Fibroblast of the aortic adventitia (primary cell): ENCODE results near the gene OR10G3. TPM values are rescaled to one million over a fixed set of nuclear protein-coding genes. Genes with fewer than 3 reads are reported as not detected.

Experiments
- DNase-seq: peaks from one replicate; pipeline ENCODE4 v3.0.0-alpha.2; 2010; ENCODE audit warnings: low read depth
- H3K4me3 ChIP-seq: 2 replicates; pipeline ENCODE4 v1.5.1; 2011; ENCODE audit warnings: low read depth, mild to moderate bottlenecking, control low read depth, low read length, moderate library complexity
- CTCF ChIP-seq: IDR thresholded peaks from 2 replicates; pipeline ENCODE4 v1.5.1; 2011; ENCODE audit warnings: mild to moderate bottlenecking, low read length, control low read depth, inconsistent platforms; ENCODE audit not compliant: insufficient read depth
- total RNA-seq: library from RNA; depleted of rRNA; stranded (reverse); fragments of >200 nt; gene quantifications from 2 replicates; pipeline ENCODE4 v1.2.3, GENCODE V29; 2012; ENCODE audit warnings: low replicate concordance

OR10G3 gene
- total RNA-seq, 1 donor: not detected

DNA sequence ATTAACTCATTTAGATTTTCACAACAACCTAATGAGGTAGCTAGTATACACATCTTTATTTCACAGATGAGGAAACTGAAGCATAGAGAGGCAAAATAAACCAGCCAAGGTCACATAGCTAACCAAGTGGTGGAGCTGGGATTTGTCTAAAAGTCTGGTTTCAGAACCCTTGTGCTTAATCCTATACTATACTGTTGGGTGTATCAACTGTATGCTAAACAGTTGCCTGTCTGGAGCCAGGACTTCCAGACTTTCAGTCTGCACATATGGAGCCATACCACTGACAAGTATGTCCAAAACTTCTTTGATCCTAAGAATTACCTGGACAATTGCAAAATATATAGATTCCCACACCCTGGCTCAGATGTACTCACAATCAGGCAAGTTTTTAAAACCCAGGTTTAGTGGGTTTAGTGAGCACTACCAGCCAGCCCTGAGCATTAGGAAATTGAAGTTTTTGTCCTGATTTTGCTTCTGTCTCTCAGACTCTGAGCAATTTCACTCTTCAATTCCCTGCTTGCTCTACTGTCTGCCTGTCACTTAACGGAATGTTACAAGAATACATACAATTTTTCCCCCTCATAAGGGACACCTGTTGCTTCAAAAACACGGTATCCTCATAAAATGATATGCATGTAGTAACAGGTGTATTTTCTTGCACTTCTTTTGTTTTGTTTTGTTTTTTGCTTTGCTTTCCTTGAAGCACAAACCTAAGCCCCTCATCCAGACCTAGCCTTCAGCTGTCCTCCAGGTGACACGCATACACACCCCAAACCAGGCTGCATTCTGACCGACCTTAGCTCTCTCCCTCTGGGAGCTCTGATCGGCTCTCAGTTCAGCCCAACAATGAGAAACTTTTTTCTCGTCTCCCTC lies 44.1 kb downstream of the OR10G3 start:
- no peak overlapping the region for H3K4me3 ChIP-seq
- TF ChIP-seq CTCF: no peak
- no peak for DNase-seq

- no peak overlapping the region for H3K4me3 ChIP-seq
- no peak for DNase-seq
- TF ChIP-seq CTCF: no peak
These were observed 45.3 kb downstream of the OR10G3 start for GRCh38 chr14:21534576-21534975.

GRCh38 chr14:21533294-21533693 lies 46.6 kb downstream of the OR10G3 start:
- no peak for DNase-seq
- no peak overlapping the region for H3K4me3 ChIP-seq
- no peak for TF ChIP-seq CTCF

DNA sequence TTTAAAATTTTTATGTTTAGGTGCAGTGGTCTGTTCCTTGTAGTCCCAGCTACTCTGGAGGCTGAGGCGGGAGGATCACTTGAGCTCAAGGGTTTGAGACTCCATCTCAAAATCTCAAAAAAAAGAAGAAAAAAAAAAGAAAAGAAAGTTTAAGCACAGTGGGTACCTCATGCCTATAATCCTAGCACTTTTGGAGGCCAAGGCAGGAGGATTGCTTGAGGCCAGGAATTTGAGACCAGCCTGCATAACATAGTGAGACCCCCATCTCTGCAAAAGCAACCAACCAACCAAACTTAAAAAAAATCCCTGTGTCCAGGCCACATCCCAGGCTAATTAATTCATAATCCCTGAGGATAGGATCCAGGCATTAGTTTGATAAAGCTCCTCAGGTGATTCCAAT lies 50.4 kb downstream of the OR10G3 start:
- DNase-seq: no peak
- H3K4me3 ChIP-seq: no peak overlapping the region
- no peak for TF ChIP-seq CTCF

- H3K4me3 ChIP-seq: no peak overlapping the region
- peak; percentile 66 for DNase-seq
These were observed 51.2 kb downstream of the OR10G3 start for GRCh38 chr14:21528381-21529348.

DNA sequence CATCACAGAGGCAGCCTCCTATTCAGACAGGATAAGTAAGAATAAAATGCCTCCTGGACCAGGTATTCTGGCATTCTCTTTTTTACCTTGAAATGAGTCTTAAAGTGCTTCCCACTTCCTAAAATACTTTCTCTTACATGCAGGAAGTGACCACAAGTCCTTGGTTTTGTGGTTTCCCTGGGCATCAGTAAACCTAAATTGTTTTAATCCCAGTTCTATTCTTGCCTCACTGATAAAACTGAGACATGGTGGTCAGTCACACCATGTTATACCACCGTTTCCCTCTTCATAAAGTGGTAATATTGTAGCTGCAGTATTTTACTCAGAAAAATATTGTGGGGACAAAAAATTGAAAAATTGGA lies 52.6 kb downstream of the OR10G3 start:
- DNase-seq: no peak
- TF ChIP-seq CTCF: no peak
- no peak overlapping the region for H3K4me3 ChIP-seq

More at GRCh38 chr14:21528381-21529348, 51.2 kb downstream of the OR10G3 start:
- TF ChIP-seq CTCF: no peak
